Measurements from ENCODE around the gene NAALADL1. TPM values are rescaled to one million over a fixed set of nuclear protein-coding genes. Genes with fewer than 3 reads are reported as not detected.

The NAALADL1 gene
- total RNA-seq, 1 donor from 2014 or later: not detected

DNA sequence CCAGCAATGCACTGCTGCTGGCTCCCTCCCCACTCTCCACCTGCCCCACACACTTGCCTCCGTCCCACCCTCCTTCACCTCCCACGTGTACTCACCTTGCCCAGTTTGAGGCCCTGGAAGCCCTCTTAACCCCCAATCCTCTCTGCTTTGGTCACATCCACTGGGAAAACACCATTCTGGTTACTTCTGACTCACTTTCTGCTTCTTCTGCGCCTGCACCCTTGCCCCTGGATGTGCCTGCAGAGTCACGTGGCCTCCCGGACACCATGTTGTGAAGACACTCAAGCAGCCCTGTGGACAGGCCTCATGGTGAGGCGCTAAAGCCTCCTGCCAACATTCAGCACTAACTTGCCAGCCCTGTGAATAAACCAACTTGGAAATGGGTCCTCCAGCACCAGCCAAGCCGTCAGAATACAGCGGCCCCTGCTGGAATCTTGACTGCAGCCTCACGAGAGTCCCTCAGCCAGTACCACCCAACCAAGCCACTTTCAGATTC, 2.6 kb upstream of the NAALADL1 start:
- Mint-ChIP-seq H3K27ac (ENCODE audit: unreplicated experiment) (no peak overlapping the region), H3K27me3 (ENCODE audit: unreplicated experiment) (peaks cover 12% of the 10 kb centered on the region), H3K4me3 (ENCODE audit: unreplicated experiment) (no peak overlapping the region), H3K36me3 (ENCODE audit: low read depth, unreplicated experiment) (no peaks in the 10 kb centered on the region), H3K9me3 (ENCODE audit: unreplicated experiment) (no peaks in the 10 kb centered on the region), H3K4me1 (ENCODE audit: unreplicated experiment) (no peaks in the 10 kb centered on the region)
- TF ChIP-seq, protein P1, sequence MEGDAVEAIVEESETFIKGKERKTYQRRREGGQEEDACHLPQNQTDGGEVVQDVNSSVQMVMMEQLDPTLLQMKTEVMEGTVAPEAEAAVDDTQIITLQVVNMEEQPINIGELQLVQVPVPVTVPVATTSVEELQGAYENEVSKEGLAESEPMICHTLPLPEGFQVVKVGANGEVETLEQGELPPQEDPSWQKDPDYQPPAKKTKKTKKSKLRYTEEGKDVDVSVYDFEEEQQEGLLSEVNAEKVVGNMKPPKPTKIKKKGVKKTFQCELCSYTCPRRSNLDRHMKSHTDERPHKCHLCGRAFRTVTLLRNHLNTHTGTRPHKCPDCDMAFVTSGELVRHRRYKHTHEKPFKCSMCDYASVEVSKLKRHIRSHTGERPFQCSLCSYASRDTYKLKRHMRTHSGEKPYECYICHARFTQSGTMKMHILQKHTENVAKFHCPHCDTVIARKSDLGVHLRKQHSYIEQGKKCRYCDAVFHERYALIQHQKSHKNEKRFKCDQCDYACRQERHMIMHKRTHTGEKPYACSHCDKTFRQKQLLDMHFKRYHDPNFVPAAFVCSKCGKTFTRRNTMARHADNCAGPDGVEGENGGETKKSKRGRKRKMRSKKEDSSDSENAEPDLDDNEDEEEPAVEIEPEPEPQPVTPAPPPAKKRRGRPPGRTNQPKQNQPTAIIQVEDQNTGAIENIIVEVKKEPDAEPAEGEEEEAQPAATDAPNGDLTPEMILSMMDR (IDR thresholded peaks at IDR 0.05; ENCODE audit: unreplicated experiment): peak; percentile 11
- DNase-seq (ENCODE audit: low spot score): peak; percentile 41

DNA sequence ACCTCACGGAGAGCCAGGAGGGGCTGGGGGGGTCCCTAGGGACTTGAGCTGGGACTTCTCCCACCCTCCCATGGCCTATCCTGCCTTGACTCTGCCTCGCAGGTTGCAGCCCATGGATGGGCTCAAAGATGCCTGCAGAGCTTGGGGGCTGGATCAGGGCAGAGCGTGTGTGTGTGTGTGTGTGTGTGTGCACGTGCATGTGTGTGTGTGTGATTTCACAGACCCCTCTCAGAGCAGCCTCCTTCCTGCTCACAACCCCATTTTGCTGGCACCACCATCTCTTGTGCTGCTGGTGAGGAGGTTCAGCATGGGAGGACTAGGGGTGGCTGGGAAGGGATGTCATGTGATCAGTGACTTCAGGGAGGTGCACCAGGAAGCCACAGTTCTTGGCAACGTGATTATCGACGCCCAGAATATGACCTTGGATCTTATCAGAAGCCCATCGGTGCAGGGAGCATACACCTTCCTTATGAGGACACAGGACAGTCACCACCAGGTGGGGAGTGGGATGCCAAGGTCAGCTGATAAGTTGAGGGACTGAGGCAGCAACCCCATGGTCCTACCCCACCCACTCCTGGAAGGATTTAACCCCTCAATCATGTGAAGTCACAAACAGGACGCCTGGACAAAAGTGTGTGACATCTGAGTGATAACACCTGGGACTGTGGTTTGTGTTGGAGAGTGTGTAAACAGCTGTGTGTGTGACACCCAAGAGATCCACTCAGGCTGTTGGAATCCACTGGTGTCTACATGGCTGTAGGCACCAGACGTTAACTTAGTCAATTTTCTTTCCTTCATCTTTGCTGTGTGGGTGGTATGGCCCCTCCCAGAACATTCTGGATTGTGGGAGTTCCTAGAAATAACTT, 1.8 kb upstream of the NAALADL1 start:
- Mint-ChIP-seq H3K4me3 (ENCODE audit: unreplicated experiment) (no peak overlapping the region), H3K4me1 (ENCODE audit: unreplicated experiment) (no peaks in the 10 kb centered on the region), H3K27ac (ENCODE audit: unreplicated experiment) (no peak overlapping the region), H3K36me3 (ENCODE audit: low read depth, unreplicated experiment) (no peaks in the 10 kb centered on the region), H3K27me3 (ENCODE audit: unreplicated experiment) (peaks cover 12% of the 10 kb centered on the region), H3K9me3 (ENCODE audit: unreplicated experiment) (no peaks in the 10 kb centered on the region)
- no peak for DNase-seq (ENCODE audit: low spot score)
- TF ChIP-seq, protein P1 (IDR thresholded peaks at IDR 0.05; ENCODE audit: unreplicated experiment): no peak

DNA sequence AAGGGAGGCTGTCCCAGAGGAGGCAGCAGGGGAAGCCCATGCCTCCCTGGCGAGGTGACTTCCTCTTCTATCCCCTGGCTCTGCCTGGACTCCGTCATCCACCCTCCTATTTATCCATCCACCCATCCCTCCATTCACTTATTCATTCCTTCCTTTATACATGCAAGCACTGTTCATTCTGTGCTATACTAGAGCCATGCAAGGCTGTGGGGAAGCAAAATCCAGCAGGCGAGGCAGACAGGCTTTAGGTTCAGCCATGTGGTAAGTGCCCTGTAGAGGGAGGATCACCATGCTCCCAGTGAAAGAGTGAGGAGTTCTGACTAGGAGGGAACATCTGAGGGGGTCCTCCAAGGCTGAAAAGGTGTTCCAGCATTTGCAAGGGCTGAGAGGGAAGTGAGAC, 1.2 kb upstream of the NAALADL1 start:
- DNase-seq (ENCODE audit: low spot score): no peak
- no peak overlapping the region for H3K27ac Mint-ChIP-seq (ENCODE audit: unreplicated experiment)
- H3K4me3 Mint-ChIP-seq (ENCODE audit: unreplicated experiment): no peak overlapping the region
- H3K4me1 Mint-ChIP-seq (ENCODE audit: unreplicated experiment): no peaks in the 10 kb centered on the region
- no peaks in the 10 kb centered on the region for H3K36me3 Mint-ChIP-seq (ENCODE audit: low read depth, unreplicated experiment)
- TF ChIP-seq, protein P1 (IDR thresholded peaks at IDR 0.05; ENCODE audit: unreplicated experiment): no peak
- H3K27me3 Mint-ChIP-seq (ENCODE audit: unreplicated experiment): peaks cover 11% of the 10 kb centered on the region
- H3K9me3 Mint-ChIP-seq (ENCODE audit: unreplicated experiment): no peaks in the 10 kb centered on the region

DNA sequence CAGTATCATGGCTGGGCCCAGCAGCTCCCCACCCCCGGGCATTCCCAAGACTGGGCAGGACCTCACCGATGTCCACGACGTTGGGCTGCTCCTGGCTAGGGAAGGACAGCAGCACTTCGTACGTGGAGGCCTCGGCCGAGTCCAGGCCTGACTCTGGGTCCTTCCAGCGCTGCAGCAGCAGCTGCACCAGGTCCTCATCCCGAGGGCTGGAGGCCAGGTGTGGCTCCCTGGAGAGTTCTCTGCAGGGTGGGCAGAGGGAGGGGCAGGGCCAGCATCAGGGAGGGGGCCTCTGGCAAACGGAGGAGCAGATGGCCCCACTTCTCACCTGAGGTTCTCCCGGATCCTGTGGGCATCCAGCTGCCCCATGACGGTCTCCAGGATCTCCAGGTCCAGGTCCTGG, 341 bp downstream of the NAALADL1 start:
- Mint-ChIP-seq H3K4me1 (ENCODE audit: unreplicated experiment) (no peaks in the 10 kb centered on the region), H3K27me3 (ENCODE audit: unreplicated experiment) (peaks cover 9% of the 10 kb centered on the region), H3K9me3 (ENCODE audit: unreplicated experiment) (no peaks in the 10 kb centered on the region), H3K36me3 (ENCODE audit: low read depth, unreplicated experiment) (no peaks in the 10 kb centered on the region), H3K27ac (ENCODE audit: unreplicated experiment) (no peak overlapping the region), H3K4me3 (ENCODE audit: unreplicated experiment) (no peak overlapping the region)
- TF ChIP-seq, protein P1 (IDR thresholded peaks at IDR 0.05; ENCODE audit: unreplicated experiment): no peak
- DNase-seq (ENCODE audit: low spot score): no peak

DNA sequence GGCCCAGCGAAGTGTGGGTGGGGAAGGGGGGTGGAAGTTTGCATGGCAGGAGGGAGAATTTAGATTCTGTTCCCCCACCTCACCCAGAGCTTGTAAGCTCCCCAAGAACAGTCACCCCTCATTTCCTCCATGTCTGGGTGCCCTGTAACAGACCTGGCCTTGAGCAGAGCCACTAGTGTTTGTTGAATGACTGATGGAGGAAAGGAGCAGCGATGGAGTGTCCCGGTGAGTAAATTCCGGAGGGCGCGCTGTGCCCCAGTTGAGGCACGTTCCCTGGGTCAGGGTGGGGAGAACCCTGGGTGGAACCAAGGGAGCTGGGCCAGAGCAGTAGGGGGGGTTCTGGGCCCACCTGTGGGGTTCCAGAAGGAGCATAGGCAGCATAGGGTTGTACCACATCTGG, 827 bp downstream of the NAALADL1 start:
- Mint-ChIP-seq H3K4me3 (ENCODE audit: unreplicated experiment) (no peak overlapping the region), H3K27me3 (ENCODE audit: unreplicated experiment) (peaks cover 9% of the 10 kb centered on the region), H3K4me1 (ENCODE audit: unreplicated experiment) (no peaks in the 10 kb centered on the region), H3K27ac (ENCODE audit: unreplicated experiment) (no peak overlapping the region), H3K36me3 (ENCODE audit: low read depth, unreplicated experiment) (no peaks in the 10 kb centered on the region), H3K9me3 (ENCODE audit: unreplicated experiment) (no peaks in the 10 kb centered on the region)
- TF ChIP-seq, protein P1 (IDR thresholded peaks at IDR 0.05; ENCODE audit: unreplicated experiment): no peak
- no peak for DNase-seq (ENCODE audit: low spot score)

All from endothelial cell (in vitro differentiated cells).